Renal cortex interstitium (tissue), 11 donors: ENCODE data around the gene PPDPF. TPM values are rescaled to one million over a fixed set of nuclear protein-coding genes. Genes with fewer than 3 reads are reported as not detected.
"Not testable (repeated sequence)": the region's sequence is repeated elsewhere in the genome, so short reads cannot be mapped to it uniquely, and the experiment has no call there.

Experiments used
- DNase-seq, 11 donors: peaks; one replicate each; pipeline ENCODE4 v3.0.0-alpha.2; 2013; ENCODE audit warnings: low read depth in 9 of 11, low spot score in 4 of 11; ENCODE audit errors: extremely low read depth in 1 of 11
- polyA plus RNA-seq, 3 donors: library from polyadenylated mRNA; unstranded; fragments of 120-200 nt; gene quantifications; one replicate each; pipeline ENCODE4 v1.2.1, GENCODE V29; 2013; ENCODE audit not compliant: insufficient read length in 3 of 3

Gene PPDPF
- polyA plus RNA-seq, 3 donors = 145 to 341 (median 332) TPM

DNA sequence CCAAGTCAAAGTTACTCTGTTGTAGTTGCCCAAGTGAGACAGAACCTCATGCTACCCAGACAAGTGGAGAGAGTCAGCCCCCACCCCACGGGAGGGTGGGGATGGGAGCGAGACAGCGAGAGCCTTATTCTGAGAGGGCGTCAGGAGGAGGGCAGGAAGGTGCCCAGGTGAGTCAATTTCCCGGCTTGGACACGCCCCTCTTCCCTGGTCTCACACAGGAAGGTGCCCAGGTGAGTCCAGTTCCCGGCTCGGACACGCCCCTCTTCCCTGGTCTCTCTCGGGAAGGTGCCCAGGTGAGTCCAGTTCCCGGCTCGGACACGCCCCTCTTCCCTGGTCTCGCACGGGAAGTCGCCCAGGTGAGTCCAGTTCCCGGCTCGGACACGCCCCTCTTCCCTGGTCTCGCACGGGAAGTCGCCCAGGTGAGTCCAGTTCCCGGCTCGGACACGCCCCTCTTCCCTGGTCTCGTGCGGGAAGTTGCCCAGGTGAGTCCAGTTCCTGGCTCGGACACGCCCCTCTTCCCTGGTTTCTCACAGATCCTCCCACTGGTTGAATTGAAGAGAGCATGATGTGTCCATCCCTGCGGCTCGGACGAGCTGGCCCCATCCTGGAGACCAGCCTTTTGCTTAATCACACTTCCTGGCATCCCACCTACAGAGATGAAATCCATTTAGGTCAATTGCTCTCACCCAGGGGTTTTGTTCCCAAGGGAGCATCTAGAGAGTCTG lies 40.7 kb upstream of the PPDPF start:
- DNase-seq = not testable (repeated sequence)

DNA sequence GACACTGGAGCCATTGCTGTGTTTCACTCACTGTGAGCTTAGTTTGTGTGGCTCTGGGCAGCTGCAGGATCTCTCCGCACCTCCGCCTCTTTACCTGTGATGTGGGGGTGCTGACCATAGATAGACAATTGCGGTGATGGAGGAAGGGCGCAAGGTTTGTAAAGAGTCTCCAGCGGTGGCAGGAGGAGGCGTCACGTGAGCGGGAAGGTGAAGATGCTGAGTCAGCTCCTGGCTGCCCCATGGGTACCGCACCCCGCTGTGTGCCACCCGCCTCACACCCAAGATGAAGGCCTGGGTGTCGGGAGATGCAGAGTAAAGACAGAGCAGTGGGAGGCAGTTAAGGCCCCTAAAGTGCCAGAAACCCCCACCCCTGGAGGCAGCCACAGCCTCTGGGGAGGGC lies 39.1 kb upstream of the PPDPF start:
- no peak for DNase-seq

DNA sequence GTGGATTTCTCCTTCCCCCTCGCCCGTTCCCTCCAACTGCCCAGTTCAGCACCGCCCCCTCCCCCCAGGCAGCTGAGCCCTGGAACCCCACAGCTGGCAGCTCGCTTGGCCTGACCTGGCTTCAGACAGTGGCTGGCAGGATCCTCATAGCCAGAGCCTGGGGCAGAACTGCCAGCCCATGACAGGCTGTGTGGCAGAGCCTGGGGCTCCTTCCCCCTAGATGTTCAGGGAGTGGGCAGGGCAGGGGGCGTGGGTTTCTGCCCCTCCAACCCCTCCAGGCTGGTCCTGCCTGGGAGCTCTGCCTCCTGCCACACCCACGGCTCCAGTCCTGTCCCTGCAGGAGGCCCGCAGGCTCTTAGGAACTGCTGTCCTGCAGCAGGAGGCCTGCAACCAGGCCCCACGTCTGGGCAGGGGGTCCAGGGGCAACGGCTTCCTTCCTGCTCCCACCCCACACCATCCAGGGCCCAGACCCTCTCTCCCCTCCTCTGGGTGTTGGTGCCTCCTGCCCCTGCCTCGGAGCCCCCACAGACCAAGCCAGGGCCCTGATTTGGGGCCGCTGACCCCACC lies 38.5 kb upstream of the PPDPF start:
- no peak for DNase-seq

DNA sequence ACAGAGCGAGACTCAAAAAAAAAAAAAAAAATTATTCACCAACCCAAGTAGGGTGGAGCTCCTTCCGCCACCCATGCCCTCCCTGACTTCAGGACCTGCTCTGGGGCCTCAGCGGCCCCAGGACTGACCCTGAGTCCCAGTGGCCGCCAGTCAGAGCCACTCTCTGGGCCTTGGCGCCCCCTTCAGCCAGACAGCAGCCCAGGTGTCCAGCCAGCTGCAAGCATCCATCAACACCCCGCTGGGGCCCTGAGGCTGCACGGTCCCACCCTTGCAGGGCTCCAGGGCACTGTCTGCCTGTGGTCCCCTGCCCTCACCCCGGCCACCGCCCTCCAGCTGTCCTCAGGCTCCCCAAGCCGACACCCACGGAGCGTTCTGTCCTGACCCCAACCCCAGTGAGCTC lies 36.7 kb upstream of the PPDPF start:
- no peak for DNase-seq

DNA sequence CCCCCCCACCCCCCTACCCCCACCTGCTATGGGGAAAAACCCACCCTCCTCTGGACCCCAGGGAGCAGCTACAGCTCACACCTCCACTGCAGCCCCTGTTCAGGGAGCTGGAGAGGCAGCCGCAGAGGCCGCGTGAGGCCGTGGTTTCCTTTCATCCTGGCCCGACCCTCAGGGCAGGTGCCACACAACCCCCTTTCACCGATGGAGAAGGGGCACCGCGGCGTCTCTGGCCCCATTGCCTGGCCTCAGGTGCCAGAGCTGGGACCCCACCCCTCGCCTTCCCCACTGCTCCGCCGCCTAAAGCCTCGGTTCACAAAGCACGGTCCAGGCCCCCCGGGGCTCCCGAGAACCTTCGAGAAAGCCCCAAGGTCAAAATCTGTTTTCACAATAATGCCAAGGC lies 36.3 kb upstream of the PPDPF start:
- DNase-seq = no peak

DNA sequence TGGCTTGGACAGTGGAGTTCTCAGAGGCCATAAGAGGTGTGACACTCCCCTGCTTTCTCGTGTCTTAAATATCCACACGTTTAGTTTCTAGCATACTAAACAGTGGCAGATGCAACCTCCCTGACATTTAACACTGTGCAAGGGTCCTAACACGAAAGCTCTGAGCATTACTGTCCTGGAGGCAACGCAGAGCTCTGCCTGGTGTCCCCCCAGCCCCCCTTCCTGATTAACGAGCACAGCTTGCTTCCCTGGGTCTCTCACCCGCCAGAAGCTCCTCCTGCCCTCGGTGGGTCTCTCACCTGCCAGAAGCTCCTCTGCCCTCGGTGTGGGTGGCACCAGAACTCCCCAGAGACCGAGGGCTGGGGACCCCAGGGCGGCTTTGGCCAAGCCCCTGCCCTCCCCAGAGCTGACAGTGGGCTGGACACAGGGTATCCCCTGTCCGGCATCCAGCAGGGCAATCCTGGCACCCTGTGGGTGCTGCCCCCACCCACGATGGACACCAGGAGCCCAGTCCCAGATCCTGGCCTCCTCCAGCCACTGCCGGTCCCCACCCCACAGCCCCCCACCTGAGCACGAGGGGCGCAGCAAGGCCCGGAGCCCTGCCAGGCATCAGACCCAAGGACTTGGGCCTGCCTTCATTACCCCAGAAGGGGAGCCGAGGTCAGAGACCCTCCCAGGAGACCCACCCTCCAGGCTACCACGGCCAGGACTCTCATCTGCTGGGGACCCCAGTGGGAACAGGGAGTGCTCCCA lies 35.7 kb upstream of the PPDPF start:
- no peak for DNase-seq

DNA sequence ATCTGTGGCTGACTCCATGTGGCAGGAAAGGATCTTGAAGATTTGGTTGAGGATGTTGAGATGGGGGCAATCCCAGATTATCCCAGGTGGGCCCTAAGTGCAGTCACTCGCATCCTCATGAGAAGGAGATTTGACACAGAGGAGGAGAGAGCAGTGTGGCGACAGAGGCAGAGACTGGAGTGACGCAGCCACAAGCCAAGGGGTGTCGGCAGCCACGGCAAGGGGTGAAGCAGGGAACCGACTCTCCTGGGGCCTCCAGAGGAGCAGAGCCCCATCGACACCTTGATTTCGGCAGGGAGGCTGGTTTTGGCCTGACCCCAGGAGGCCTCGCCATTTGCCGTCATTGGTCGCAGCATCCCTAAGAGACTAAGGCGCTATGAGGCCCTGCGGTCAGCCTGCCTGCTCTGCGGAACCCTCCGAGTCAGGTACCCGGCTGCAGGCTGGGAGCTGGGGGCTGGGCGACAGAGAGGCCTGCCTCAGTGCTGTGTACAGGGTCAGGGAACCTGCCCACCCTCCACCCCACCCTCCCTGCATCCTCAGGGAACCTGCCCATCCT lies 34.2 kb upstream of the PPDPF start:
- no peak for DNase-seq

DNA sequence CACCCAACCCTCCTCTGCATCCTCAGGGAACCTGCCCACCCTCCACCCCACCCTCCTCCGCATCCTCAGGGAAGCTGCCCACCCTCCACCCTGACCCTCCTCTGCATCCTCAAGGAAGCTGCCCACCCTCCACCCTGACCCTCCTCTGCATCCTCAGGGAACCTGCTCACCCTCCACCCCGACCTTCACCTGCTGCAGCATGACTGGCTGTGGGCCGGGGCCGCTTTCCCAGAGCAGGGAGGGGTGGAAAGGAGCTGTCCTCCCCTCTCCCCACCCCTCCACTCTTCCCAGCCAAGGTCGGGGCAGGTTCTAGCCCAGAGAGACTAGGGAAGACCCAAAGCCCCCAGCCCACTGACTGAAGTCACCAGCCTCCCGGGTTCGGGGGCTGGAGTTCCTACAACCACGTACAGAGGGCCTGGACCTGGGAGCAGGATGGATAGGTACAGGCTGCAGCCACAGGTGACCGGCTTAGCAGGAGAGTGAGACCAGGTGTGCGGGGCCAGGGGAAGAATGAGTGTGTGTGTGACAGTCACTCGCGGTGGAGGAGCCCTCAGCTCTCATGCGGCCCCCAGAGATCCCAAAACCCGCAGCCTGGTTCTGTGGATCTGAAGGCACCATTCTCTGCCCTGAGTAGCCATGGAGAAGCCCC lies 33.3 kb upstream of the PPDPF start:
- no peak for DNase-seq

DNA sequence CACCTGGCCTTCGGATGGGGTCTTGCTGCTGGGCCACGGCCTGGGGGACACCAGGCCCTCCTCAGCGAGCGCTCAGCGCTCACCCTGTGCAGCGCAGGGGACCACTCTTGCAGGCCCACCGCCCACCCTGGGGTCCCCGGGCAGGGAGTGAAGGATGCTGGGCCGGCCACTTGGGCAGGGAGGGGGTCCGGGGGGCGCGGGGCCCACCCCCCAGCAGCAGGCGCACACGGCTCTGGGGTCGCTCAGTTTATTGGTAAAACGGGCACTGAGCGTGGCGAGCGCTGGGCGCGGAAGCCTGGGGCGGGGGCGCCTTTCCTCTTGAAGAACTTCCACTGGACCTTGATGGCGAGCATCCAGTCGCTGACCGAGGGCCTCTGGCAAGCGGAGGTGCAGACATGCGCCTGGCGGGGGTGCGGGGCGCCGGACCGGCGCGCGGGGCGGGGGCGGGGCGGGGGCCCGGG lies 32.8 kb upstream of the PPDPF start:
- DNase-seq = no peak

DNA sequence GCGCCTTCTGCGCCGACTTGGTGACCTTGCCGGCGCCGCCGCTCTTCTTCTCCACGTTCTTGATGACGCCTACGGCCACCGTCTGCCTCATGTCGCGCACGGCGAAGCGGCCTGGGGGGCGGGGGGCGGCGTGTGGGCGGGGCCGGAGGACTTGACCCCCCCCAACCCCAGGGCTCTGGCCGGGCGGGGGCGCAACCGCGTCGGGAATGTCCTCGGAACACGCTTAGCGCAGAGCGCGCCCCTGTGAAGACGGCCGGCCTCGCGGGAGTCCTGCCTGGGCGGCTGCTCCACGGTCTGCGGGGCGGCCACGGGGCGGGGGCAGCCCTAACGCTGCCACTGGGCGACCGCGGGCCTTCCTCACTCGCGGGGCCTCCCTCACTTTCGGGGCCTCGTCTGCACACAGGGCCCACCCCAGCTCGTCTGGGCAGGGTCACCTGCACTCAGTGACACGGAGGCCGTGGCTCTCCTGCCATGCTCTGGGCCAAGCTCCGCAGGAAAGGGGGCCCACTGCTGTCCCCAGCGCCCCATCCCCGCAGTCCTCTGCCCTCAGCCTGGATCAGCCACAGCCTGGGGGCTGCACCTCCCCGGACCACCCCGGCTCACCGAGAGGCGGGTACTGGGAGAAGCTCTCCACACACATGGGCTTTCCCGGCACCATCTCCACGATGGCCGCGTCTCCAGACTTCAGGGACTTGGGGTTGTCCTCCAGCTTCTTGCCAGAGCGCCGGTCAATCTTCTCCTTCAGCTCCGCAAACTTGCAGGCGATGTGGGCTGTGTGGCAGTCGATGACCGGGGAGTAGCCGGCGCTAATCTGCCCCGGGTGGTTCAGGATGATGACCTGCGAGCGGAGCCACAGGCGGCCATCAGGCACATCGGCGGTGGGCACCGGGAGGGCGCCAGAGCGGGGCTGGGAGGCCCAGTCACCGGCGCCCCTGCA lies 32.0 kb upstream of the PPDPF start:
- no peak for DNase-seq

DNA sequence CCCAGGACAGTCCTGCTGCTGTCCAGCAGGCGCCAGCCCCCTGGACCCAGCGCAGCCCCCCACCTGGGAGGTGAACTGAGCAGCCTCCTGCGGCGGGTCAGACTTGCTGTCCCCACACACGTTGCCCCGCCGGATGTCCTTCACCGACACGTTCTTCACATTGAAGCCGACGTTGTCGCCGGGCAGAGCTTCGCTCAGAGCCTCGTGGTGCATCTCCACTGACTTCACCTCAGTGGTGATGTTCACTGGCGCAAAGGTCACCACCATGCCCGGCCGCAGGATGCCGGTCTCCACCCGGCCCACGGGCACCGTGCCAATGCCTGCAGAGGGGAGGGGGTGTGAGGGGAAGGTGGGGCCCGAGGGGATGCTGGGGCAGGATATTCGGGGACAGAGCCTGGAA lies 30.1 kb upstream of the PPDPF start:
- DNase-seq = no peak

DNA sequence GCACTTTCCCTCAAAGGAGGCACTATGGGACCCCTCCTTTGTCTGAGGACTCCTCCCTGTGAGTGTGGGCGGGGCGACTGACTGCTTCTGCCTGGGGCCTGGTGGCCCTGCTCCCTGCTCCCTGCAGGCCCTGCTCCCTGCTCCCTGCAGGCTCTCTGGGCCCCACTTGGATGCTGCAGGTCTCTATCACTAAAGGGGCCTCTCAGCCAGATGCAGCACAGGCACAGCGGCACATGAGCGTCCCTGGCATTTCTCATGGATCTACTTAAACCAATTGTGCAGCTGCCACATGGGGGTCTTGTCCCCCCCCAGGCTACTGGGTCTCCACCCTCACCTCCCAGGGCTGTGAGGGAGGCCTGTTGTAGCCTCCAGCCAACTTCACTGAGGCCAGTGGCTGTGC lies 29.5 kb upstream of the PPDPF start:
- DNase-seq = no peak

DNA sequence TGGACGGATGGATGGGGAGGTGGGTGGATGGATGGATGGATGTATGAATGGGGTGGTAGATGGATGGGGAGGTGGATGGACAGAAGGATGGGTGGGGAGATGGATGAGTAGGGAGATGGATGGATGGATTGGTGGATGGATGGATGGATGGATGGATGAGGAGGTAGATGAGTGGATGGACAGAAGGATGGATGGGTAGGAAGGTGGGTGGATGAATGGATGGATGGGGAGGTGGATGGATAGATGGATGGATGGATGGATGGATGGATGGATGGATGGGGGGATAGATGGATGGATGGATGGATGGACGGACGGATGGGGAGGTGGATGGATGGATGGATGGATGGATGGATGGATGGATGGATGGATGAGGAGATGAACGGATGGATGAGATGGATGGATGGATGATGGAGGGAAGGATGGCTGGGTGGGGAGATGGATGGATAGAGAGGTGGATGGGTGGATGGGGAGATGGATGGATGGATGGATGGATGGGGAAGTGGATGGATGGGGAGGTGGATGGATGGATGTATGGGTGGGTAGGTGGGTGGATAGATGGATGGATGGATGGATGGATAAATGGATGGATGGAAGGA lies 28.8 kb upstream of the PPDPF start:
- no peak for DNase-seq

DNA sequence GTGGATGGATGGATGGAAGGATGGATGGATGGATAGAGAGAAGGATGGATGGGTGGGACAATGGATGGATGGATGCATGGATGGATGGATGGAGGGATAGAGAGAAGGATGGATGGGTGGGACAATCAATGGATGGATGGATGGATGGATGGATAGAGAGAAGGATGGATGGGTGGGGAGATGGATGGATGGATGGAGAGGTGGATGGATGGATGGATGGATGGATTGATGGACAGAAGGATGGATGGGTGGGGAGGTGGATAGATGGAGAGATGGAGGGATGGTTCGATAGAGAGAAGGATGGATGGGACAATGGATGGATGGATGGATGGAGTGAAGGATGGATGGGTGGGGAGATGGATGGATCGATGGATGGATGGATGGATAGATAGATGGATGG lies 28.0 kb upstream of the PPDPF start:
- DNase-seq = no peak

DNA sequence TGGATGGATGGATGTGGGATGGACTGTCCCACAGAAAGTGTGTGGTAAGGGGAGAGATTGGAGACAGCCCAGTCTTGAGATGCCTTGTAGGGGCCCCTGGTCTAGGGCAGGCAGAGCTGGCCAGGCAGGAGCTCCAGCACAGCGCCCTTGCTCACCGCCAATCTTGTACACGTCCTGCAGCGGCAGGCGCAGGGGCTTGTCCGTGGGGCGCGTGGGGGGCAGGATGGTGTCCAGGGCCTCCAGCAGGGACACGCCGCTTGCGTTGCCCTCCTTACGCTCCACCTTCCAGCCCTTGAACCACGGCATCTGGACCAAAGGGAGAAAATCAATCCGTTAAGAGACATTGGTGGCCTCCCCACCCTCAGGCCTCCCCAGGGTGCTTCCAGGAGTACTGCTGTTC lies 27.6 kb upstream of the PPDPF start:
- no peak for DNase-seq

DNA sequence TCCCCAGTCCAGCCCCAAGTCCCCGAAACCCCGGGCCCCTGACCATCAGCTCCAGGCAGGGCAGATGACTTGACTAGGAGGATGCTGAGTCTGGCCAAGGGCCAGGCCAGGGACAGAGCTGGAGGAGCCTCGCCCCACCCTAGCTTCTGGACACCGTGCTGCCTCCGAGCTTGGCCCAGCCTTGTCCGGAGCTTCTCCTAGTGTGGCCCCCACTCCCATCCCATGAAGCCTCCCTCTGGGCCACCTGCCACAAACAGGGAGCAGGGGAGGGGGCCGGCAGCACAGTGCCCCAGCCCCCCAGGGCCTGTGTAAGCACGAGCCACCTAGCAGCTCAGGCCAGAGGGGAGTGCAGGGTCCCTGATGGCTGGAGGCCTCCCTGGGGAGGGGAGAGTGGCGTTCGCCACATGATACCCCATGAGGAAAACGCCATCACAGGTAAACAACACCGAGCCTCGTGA lies 27.0 kb upstream of the PPDPF start:
- no peak for DNase-seq

DNA sequence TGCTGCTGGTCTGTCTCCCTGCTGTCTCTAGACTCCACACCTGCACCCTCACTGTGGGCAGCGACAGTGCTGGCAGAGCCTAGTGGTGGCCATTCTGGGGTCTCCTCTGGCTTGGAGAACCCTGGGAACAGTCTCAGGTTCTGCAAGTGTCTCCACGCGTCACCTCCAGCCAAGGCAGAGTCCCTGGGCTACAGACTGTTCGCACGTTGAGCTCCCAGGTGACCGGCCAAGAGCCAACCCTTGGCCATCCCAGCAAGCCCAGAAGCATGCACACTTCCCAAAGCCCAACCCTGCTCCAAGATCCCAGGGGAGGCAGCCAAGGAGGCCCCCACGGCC lies 26.5 kb upstream of the PPDPF start:
- DNase-seq = no peak

DNA sequence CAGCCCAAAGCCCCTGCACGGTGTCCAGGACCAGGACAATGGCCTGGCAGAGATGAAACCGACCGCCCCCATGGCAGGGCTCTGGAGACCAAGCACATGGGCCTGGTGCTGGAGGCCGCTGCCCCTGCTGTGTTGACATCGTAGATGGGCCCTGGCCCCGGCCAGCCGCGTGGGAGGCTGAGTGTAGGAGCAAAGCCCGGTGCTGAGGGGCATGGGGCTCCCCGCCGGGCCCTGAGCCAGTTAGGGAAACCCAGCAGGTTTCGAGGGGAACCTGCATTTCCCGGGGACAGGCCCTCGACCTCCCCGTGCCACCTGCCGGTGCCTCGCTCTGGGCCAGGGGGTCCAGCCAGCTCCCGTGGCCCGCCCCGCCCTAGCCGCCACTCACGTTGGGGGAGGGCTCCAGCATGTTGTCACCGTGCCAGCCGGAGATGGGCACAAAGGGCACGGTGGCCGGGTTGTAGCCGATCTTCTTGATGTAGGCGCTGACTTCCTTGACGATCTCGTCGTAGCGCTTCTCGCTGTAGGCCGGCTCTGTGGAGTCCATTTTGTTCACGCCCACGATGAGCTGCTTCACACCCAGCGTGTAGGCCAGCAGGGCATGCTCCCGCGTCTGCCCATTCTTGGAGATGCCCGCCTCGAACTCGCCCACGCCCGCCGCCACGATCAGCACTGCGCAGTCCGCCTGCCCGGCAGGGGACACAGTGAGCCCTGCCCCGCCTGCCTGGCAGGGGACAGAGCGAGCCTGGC lies 26.0 kb upstream of the PPDPF start:
- no peak for DNase-seq
